22Rv1 (cell line): ENCODE data around the gene NRG3.

Source experiments
- ZFX ChIP-seq: fragments of 450-650 bp; IDR thresholded peaks from 2 replicates; pipeline ENCODE4 v1.6.1; 2017; ENCODE audit warnings: antibody characterized with exemption, borderline replicate concordance
- TF ChIP-seq, protein P1 (sequence below): fragments of 450-650 bp; IDR thresholded peaks from 2 replicates; pipeline ENCODE4 v1.5.1; 2017; ENCODE audit warnings: mild to moderate bottlenecking

DNA sequence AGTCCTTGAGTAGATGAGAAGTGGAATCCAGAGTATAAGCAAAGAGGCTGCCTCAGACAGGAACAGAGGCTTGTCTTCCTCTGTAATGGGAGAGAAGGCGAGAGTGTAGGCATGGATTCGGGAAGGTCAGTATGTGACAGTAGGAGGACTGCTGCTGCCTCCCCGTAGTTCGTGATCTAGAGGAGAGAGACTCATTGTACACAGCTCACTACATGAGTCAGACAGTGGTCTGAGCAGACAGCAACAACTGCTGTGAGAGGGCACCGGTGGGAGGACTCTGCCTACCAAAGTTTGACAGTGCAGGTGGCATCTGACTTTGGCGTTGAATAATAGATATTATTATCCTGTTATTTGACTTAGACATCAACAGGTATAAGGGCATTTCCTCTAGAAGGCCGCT lies 319.4 kb downstream of the NRG3 start:
- TF ChIP-seq, protein P1, sequence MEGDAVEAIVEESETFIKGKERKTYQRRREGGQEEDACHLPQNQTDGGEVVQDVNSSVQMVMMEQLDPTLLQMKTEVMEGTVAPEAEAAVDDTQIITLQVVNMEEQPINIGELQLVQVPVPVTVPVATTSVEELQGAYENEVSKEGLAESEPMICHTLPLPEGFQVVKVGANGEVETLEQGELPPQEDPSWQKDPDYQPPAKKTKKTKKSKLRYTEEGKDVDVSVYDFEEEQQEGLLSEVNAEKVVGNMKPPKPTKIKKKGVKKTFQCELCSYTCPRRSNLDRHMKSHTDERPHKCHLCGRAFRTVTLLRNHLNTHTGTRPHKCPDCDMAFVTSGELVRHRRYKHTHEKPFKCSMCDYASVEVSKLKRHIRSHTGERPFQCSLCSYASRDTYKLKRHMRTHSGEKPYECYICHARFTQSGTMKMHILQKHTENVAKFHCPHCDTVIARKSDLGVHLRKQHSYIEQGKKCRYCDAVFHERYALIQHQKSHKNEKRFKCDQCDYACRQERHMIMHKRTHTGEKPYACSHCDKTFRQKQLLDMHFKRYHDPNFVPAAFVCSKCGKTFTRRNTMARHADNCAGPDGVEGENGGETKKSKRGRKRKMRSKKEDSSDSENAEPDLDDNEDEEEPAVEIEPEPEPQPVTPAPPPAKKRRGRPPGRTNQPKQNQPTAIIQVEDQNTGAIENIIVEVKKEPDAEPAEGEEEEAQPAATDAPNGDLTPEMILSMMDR: no peak
- no peak for TF ChIP-seq ZFX
